PC-3 (cell line): ENCODE data around the gene DSTN. TPM values are rescaled to one million over a fixed set of nuclear protein-coding genes. Genes with fewer than 3 reads are reported as not detected.
A peak's percentile ranks its signal among the peaks of the same experiment; 100 is the strongest.

Source experiments
- ATAC-seq: fragments of 200-7000 bp; cut with Tn5 transposase; 2 replicates; pipeline ENCODE4 v1.9.1; 2020; ENCODE audit warnings: mild to moderate bottlenecking, moderate library complexity
- BruUV-seq: library from RNA; stranded (reverse); fragments of 400-500 nt; replicated peaks from 2 replicates; lab custom pipeline; 2021; lab: Mats Ljungman, UMichigan
- CTCF ChIA-PET: fragments of 300-600 bp; sonication (Branson Sonifier 250); formaldehyde crosslinking; loops from one replicate; lab custom pipeline; 2022; ENCODE audit warnings: antibody characterized with exemption; lab: Charles Lee
- POLR2A ChIA-PET: fragments of 300-600 bp; sonication (Branson Sonifier 250); formaldehyde crosslinking; loops from one replicate; lab custom pipeline; 2022; ENCODE audit warnings: antibody characterized with exemption; ENCODE audit not compliant: unreplicated experiment; lab: Charles Lee
- DNase-seq: peaks from one replicate; pipeline ENCODE4 v3.0.0-alpha.2; 2015
- H2AFZ ChIP-seq: fragments of 300-600 bp; sonication (generic); 2 replicates; pipeline ENCODE4 v1.6.0; 2016; ENCODE audit warnings: antibody characterized with exemption, low read length
- H3F3A ChIP-seq: fragments of 300-600 bp; sonication (generic); one replicate; pipeline ENCODE4 v1.6.0; 2017; ENCODE audit warnings: antibody characterized with exemption, low read length, control low read depth, mild to moderate bottlenecking; ENCODE audit not compliant: unreplicated experiment
- H3K27ac ChIP-seq: fragments of 300-600 bp; sonication (generic); 2 replicates; pipeline ENCODE4 v1.5.1; 2016; ENCODE audit warnings: mild to moderate bottlenecking, low read length
- H3K27me3 ChIP-seq: fragments of 300-600 bp; sonication (generic); 2 replicates; pipeline ENCODE4 v1.6.1; 2016; ENCODE audit warnings: low read length, mixed read lengths
- H3K36me3 ChIP-seq: fragments of 300-600 bp; sonication (generic); 2 replicates; pipeline ENCODE4 v1.6.1; 2016; ENCODE audit warnings: low read depth, mixed run types, low read length, mixed read lengths
- H3K4me1 ChIP-seq: fragments of 300-600 bp; sonication (generic); 2 replicates; pipeline ENCODE4 v1.5.1; 2016; ENCODE audit warnings: low read length; ENCODE audit not compliant: insufficient read depth
- H3K4me2 ChIP-seq: fragments of 300-600 bp; sonication (generic); 2 replicates; pipeline ENCODE4 v1.6.0; 2016; ENCODE audit warnings: low read length
- H3K4me3 ChIP-seq: fragments of 300-600 bp; sonication (generic); 2 replicates; pipeline ENCODE4 v1.5.1; 2016; ENCODE audit warnings: mild to moderate bottlenecking, low read length, mixed read lengths
- H3K79me2 ChIP-seq: fragments of 300-600 bp; sonication (generic); 2 replicates; pipeline ENCODE4 v1.6.1; 2017; ENCODE audit warnings: low read length, mixed read lengths
- H3K9ac ChIP-seq: fragments of 300-600 bp; sonication (generic); 2 replicates; pipeline ENCODE4 v1.6.0; 2016; ENCODE audit warnings: mild to moderate bottlenecking, low read length
- H3K9me2 ChIP-seq: fragments of 300-600 bp; sonication (generic); replicated peaks from 2 replicates; pipeline ENCODE4 v1.6.1; 2016; ENCODE audit warnings: mixed run types, low read length, mixed read lengths
- H3K9me3 ChIP-seq: fragments of 300-600 bp; sonication (generic); 2 replicates; pipeline ENCODE4 v1.6.1; 2016; ENCODE audit warnings: low read length, mixed read lengths
- H4K20me1 ChIP-seq: fragments of 300-600 bp; sonication (generic); 2 replicates; pipeline ENCODE4 v1.6.1; 2016; ENCODE audit warnings: low read length, mixed read lengths
- EZH2 ChIP-seq: fragments of 300-600 bp; sonication (generic); IDR thresholded peaks from one replicate; pipeline ENCODE4 v1.6.1; 2017; ENCODE audit warnings: antibody characterized with exemption, mild to moderate bottlenecking, low read length; ENCODE audit not compliant: unreplicated experiment
- EZH2phosphoT487 ChIP-seq: fragments of 300-600 bp; sonication (generic); IDR thresholded peaks from 2 replicates; pipeline ENCODE4 v1.6.1; 2018; ENCODE audit warnings: mild to moderate bottlenecking, antibody characterized with exemption, low read length, borderline replicate concordance
- intact Hi-C: fragments of 100-400 bp; cut with micrococcal nuclease; formaldehyde crosslinking; loops from 2 replicates; pipeline ENCODE4 v1.9.0; 2023
- total RNA-seq: library from RNA; depleted of rRNA; stranded (reverse); fragments of >200 nt; gene quantifications from 2 replicates; pipeline ENCODE4 v1.2.3, GENCODE V29; 2014
- TF ChIP-seq, protein P1 (sequence below): fragments of 300-600 bp; sonication (generic); conservative IDR thresholded peaks from 2 replicates; pipeline ENCODE4 v1.5.1; 2017; ENCODE audit warnings: antibody characterized with exemption, low read depth, mild to moderate bottlenecking, low read length

DSTN gene
- total RNA-seq, 1 experiment from 2014 or later: 182 TPM

DNA sequence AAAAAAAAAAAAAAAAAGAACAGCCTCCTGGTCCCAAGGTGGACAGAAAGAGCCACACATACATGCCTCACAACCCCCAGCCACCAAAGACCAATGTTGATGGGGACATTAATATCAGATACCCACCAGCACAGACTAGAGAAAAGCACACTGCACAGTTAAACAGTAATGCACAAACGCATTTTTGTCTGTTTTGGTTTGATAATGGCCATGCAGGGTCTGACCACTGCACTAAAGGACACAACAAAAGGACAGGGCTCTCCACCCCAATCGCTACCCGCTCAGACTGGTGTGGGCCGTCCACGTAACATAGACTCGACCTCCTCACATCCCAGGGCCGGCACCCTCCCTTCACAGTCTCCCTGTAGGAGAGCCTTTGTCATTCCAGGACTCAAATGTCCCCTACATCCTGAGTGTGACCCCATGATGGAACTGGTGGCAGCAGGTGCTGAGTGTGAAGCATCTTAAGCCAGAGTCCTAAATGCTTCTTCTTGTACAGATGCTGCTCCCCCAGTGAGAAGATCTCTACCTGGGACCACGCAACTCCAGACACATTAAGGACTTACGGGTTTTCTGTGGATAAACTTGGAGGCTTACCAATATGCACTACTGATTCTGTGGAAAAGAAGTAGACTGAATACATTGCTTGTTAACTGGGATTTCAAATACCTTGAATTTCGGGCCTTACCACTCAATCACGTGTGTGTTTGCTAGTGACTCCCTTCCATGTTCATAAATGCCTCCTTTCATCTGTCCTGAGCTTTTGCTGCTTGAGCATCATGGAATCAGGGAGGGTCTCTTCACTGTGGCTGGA is 84.2 kb downstream of the DSTN start:
- H3K9ac ChIP-seq: no peak overlapping the region
- no peak for TF ChIP-seq EZH2
- TF ChIP-seq, protein P1, sequence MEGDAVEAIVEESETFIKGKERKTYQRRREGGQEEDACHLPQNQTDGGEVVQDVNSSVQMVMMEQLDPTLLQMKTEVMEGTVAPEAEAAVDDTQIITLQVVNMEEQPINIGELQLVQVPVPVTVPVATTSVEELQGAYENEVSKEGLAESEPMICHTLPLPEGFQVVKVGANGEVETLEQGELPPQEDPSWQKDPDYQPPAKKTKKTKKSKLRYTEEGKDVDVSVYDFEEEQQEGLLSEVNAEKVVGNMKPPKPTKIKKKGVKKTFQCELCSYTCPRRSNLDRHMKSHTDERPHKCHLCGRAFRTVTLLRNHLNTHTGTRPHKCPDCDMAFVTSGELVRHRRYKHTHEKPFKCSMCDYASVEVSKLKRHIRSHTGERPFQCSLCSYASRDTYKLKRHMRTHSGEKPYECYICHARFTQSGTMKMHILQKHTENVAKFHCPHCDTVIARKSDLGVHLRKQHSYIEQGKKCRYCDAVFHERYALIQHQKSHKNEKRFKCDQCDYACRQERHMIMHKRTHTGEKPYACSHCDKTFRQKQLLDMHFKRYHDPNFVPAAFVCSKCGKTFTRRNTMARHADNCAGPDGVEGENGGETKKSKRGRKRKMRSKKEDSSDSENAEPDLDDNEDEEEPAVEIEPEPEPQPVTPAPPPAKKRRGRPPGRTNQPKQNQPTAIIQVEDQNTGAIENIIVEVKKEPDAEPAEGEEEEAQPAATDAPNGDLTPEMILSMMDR: no peak
- TF ChIP-seq EZH2phosphoT487: no peak
- peaks cover 87% of the 10 kb centered on the region for H3K79me2 ChIP-seq
- H3K27ac ChIP-seq: no peak overlapping the region
- ATAC-seq (no peak), DNase-seq (no peak)
- no peak overlapping the region for H2AFZ ChIP-seq
- peaks cover 41% of the 10 kb centered on the region for H3K36me3 ChIP-seq
- 0 out of 2 replicates have a peak, but pooled peaks cover 5% of the 10 kb centered on the region for H4K20me1 ChIP-seq
- H3K27me3 ChIP-seq: no peaks in the 10 kb centered on the region
- peaks cover 26% of the 10 kb centered on the region for H3K4me1 ChIP-seq
- no TSS peak for BruUV-seq
- ChIA-PET CTCF (no interaction called here), POLR2A (no interaction called here)
- no peak overlapping the region for H3K4me3 ChIP-seq
- H3K4me2 ChIP-seq: no peak overlapping the region
- intact Hi-C loops: loop anchor here (10.0 kb wide), 1 partner anchor 341 kb away; no protein-coding TSS in a partner anchor
- no peaks in the 10 kb centered on the region for H3F3A ChIP-seq
- no peaks in the 10 kb centered on the region for H3K9me2 ChIP-seq
- H3K9me3 ChIP-seq: no peaks in the 10 kb centered on the region

DNA sequence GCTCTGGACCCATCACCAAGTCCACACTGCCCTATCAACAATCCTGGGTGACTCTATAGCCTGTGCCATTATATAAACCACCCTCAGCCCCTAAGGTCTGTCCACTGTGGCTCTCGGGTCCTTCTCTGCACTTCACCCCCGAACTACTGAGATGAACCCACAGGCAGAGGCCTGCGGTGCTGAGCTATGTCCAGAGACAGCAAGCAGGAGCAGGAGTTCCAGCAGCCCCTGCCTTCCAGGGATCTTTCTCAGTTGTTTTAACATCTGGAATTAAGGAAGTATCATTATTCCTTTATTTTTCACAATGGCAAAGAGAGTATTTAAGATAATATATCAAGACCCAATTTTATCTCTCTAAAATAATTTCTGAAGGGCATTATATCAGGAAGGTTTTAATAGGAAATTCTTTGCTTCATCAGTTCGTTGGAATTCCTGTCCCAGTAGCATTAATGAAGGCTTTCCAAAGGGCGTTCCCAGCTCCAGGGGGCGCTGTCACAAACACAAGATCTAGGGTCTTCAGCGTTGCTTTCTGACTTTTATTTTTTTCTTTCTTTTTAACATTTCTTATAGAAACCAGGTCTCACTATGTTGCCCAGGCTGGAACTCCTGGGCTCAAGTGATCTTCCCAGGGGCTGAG is 84.9 kb downstream of the DSTN start:
- Histone ChIP-seq H4K20me1 (0 out of 2 replicates have a peak, but pooled peaks cover 5% of the 10 kb centered on the region), H2AFZ (no peak overlapping the region), H3K9me2 (no peaks in the 10 kb centered on the region), H3K4me2 (no peak overlapping the region), H3K9me3 (no peaks in the 10 kb centered on the region), H3K4me3 (no peak overlapping the region), H3K36me3 (peaks cover 44% of the 10 kb centered on the region), H3K4me1 (peaks cover 26% of the 10 kb centered on the region), H3F3A (no peaks in the 10 kb centered on the region), H3K9ac (no peak overlapping the region), H3K27ac (0 out of 2 replicates have a peak overlapping the region, but pooled peaks have one; percentile 4), H3K27me3 (no peaks in the 10 kb centered on the region), H3K79me2 (peaks cover 87% of the 10 kb centered on the region)
- ChIA-PET CTCF (interaction anchor here (0.5 kb wide), 1 partner anchor 27 kb away, joined by 14 read pairs; no protein-coding TSS in a partner anchor), POLR2A (no interaction called here)
- intact Hi-C loops: loop anchor here (10.0 kb wide), 1 partner anchor 340 kb away; no protein-coding TSS in a partner anchor
- no TSS peak for BruUV-seq
- DNase-seq (peak; percentile 51), ATAC-seq (no peak)
- TF ChIP-seq EZH2phosphoT487 (no peak), EZH2 (no peak)
- TF ChIP-seq, protein P1: peak; percentile 95
